ENCODE measurements around the gene JUND. TPM values are rescaled to one million over a fixed set of nuclear protein-coding genes. Genes with fewer than 3 reads are reported as not detected.
A peak's percentile ranks its signal among the peaks of the same experiment; 100 is the strongest.

Gene JUND
- total and polyA plus RNA-seq, 2 of the 8 experiments (the other 6 are each of a cell fraction or from before 2014, with no cell fraction given) = 54.0 to 77.5 TPM

DNA sequence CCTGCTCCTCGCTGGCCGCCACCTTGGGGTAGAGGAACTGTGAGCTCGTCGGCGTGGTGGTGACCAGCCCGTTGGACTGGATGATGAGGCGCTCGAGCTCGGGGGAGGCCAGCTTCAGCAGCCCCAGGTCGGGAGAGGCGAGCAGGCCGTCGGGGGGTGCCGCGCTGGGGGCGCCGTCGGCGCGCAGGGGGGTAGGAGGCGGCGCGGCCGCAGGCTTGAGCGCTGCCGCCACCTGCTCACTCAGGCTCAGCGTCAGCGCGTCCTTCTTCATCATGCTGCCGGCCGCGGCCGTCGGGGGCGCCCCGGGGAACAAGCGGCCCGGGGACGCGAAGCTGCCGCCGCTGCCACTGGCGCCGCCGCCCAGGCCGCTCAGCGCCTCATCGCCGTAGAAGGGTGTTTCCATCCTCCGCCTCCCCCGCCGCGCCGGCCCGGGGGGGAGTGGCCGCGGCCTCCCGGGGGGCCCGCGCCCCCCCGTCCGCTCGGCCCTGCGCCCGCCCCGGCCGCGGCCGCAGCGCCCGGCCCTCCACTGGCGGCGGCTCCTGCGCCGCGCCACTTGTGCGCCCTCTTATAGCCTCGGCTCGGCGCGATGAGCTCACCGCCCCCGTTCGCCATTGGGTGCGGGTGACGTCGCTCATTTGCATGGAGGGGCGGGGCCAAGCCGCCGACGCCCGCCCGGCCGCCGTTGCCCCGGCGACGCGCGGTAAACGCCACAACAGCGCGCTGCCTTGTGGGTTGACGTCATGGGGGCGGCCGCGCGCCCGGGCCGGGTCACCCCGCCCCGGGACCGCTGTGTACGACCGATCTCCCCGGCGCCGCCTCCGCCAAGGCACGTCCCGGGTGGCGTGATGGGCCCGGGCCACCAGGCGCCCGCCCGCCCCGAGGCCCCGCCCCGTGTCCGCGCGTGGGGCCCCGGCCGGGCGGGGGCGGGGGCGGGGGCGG, at the start of gene JUND (continued):
- peak; percentile 80 to 96 for TF ChIP-seq EP300 (IDR thresholded peaks at IDR 0.05; ENCODE audit: borderline replicate concordance in 1 of 2, low read depth in 2 of 2, low read length in 2 of 2)
- no peak for TF ChIP-seq KDM1A (IDR thresholded peaks at IDR 0.05; ENCODE audit: borderline replicate concordance, low read length)
- no peak for TF ChIP-seq POU5F1 (IDR thresholded peaks at IDR 0.05; ENCODE audit: low read depth, low read length)
- peak; percentile 91 for TF ChIP-seq TAF1 (IDR thresholded peaks at IDR 0.05; ENCODE audit: low read depth, low read length)
- TF ChIP-seq SIN3A (conservative IDR thresholded peaks at IDR 0.05 in 1 of 2, IDR thresholded peaks at IDR 0.05 in 1 of 2; ENCODE audit: low read depth in 1 of 2, low read length in 2 of 2) = 0 out of 4 replicates have a peak, but pooled peaks of 1 of the 2 experiments have one; percentile 19
- no peak for TF ChIP-seq MAFK (IDR thresholded peaks at IDR 0.05; ENCODE audit: low read depth, low read length)
- peak; percentile 2; the same call in 1 of the 2 replicates for TF ChIP-seq CEBPB (IDR thresholded peaks at IDR 0.05; ENCODE audit: low read depth, low read length)
- no peak for TF ChIP-seq FOSL1 (IDR thresholded peaks at IDR 0.05; ENCODE audit: insufficient read depth, low read depth, low read length)
- TF ChIP-seq GTF2F1 (IDR thresholded peaks at IDR 0.05; ENCODE audit: borderline replicate concordance, low read depth, low read length) = peak; percentile 97
- no peak for TF ChIP-seq NRF1 (IDR thresholded peaks at IDR 0.05; ENCODE audit: low read depth, low read length)
- peak in 1 of 2 experiments; percentile 99; a peak in 2 of 3 replicates for TF ChIP-seq POLR2A (IDR thresholded peaks at IDR 0.05; ENCODE audit: control extremely low read depth in 1 of 2, low read depth in 2 of 2, low read length in 2 of 2)
- no peak for TF ChIP-seq KDM5A (IDR thresholded peaks at IDR 0.05; ENCODE audit: low read length)

Measured in H1 (cell line).